Omental fat pad (tissue), 4 donors: ENCODE measurements around the gene GOLIM4. TPM values are rescaled to one million over a fixed set of nuclear protein-coding genes. Genes with fewer than 3 reads are reported as not detected.

Experiments
- ATAC-seq: fragments of 150-250 bp; one replicate; pipeline ENCODE4 v1.9.1; 2016; ENCODE audit warnings: mild to moderate bottlenecking, moderate library complexity; ENCODE audit not compliant: low FRiP score
- DNase-seq: peaks from one replicate; pipeline ENCODE4 v3.0.0-alpha.2; 2019; ENCODE audit warnings: low spot score
- total RNA-seq, 4 donors: library from RNA; depleted of rRNA; stranded (reverse); fragments of >200 nt; gene quantifications; one replicate each; pipeline ENCODE4 v1.1.0, GENCODE V29; 2016
- TF ChIP-seq, protein P1 (sequence below), 3 donors: fragments of 450-650 bp; IDR thresholded peaks; one replicate each; pipeline ENCODE4 v1.5.1; 2016 to 2017; ENCODE audit warnings: antibody characterized with exemption in 3 of 3, mild to moderate bottlenecking in 3 of 3, moderate library complexity in 2 of 3

GOLIM4 gene
- total RNA-seq, 4 donors from 2014 or later: 30.3 to 46.2 (median 34.8) TPM

DNA sequence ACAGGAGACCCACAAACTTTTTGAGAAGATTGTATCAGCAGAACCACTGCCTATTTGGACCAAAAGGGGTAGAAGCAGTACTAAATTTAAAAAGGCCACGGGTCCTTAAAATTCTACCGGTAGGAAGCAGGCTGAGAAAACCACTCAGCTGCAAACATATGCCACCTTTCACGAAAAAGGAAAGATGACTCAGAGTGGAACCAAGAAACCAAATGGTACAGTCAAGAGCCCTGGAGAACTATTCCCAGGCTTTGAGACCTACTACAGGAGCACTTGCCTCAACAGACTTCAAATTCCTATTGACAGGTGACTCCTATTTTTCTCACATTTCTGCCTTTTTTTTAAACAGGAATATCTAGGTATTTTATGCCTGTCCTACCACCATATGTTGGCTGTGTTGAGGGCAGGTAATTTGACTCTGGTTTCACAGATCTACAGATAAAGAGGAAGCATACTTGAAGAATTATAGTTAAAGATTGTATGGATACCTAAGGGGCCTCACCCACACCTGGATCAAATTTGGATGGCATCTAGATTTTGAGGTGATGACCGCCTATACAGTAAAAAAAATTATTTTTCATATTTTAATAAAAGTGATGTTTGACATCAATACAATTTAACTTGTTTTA, 10.1 kb downstream of the GOLIM4 start:
- TF ChIP-seq, protein P1, sequence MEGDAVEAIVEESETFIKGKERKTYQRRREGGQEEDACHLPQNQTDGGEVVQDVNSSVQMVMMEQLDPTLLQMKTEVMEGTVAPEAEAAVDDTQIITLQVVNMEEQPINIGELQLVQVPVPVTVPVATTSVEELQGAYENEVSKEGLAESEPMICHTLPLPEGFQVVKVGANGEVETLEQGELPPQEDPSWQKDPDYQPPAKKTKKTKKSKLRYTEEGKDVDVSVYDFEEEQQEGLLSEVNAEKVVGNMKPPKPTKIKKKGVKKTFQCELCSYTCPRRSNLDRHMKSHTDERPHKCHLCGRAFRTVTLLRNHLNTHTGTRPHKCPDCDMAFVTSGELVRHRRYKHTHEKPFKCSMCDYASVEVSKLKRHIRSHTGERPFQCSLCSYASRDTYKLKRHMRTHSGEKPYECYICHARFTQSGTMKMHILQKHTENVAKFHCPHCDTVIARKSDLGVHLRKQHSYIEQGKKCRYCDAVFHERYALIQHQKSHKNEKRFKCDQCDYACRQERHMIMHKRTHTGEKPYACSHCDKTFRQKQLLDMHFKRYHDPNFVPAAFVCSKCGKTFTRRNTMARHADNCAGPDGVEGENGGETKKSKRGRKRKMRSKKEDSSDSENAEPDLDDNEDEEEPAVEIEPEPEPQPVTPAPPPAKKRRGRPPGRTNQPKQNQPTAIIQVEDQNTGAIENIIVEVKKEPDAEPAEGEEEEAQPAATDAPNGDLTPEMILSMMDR (IDR thresholded peaks at IDR 0.05): no peak
- no peak for ATAC-seq

DNA sequence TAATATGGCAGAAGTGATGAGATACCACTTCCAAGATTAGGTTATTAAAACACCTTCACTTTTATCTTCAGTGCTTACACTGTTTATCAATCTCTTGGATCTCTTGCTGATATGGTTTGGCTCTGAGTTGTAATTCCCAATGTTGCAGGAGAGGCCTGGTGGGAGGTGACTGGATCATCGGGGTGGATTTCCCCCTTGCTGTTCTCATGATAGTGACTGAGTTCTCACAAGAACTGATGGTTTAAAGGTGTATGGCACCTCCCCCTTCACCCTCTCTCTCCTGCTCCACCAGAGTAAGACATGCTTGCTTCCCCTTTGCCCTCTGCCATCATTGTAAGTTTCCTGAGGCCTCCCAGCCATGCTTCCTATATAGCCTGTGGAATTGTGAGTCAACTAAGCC, 11.8 kb downstream of the GOLIM4 start:
- no peak for ATAC-seq
- TF ChIP-seq, protein P1 (IDR thresholded peaks at IDR 0.05): no peak
- DNase-seq: no peak

More for the DNA sequence above, 10.1 kb downstream of the GOLIM4 start:
- DNase-seq: no peak

DNA sequence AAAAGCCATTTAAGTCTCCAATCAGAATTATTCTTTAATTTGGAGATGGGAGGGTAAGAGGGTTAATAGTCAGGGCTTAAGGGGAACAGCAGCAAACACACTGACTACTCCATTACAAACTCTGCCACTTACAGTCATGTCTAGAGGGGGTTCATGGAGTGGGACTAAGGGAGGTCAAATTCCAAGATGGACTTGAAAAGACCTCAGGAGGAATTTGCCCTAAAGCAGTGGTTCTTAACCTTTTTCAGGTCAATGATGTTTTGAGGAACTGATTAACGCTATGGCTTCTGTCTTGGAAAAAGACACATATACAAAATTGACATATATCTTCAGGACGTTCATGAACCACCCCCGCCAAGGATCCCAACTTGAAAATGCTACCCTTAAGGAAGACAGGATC, 13.9 kb downstream of the GOLIM4 start:
- no peak for ATAC-seq
- no peak for DNase-seq
- TF ChIP-seq, protein P1 (IDR thresholded peaks at IDR 0.05): no peak

DNA sequence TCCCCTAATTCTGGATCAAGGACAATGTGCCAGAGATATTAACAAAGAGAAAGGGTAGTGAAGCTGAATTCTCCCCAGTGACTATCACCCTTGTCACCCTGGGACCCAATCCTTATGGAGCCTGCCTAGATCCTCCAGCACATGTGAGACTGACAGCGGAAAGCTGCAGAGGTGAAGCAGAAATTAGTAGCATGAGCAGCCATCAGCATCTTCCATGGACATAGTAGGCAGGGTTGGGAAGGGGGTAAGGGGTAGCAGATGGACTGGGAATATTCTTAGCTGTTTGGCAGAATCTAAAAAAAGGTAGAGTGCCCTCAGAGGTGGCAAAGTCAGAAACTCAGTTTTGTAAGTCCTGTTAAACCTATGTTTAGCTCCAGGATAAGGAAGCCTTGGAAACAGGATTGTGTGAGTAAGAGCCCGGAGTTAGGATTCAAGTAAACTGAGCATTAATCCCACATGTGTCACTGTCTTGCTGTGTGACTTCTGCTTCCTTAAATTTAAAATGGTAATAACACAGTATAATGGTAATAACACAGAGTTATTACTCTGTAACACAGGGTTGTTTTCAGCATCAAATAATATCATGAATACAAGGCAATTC, 14.5 kb downstream of the GOLIM4 start:
- DNase-seq (no peak), ATAC-seq (no peak)
- TF ChIP-seq, protein P1 (IDR thresholded peaks at IDR 0.05): no peak

DNA sequence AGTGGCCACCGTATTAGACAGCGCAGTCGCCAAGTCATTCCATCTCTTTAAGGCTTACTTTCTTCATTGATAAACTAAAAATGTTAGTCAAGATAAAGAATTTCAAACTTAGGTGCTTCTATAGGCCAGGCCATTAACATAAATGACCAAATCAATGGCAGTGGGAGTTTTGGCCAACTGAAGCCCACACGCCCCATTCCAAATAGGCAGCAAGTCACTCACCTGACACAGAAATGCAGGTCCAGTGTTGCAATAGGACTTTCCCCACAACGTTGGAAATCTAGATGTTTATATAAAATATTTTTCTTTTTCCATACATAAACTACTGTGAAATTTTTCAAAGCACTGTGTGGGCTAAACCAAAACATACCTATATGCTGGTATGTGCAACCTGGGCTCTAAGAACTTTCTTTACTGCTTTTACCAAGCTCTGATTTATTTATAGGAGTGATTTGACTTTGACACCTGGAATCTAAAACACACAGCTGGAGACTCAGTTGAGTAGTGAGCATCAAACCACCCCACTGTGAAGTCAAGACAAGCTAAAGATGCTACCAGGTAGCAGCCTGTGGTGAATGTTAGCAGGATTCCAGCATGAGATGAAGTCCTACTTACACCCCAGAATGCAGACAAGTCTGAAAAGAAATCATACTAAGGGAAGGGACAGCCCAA, 15.1 kb downstream of the GOLIM4 start:
- DNase-seq (no peak), ATAC-seq (no peak)
- TF ChIP-seq, protein P1 (IDR thresholded peaks at IDR 0.05): no peak

DNA sequence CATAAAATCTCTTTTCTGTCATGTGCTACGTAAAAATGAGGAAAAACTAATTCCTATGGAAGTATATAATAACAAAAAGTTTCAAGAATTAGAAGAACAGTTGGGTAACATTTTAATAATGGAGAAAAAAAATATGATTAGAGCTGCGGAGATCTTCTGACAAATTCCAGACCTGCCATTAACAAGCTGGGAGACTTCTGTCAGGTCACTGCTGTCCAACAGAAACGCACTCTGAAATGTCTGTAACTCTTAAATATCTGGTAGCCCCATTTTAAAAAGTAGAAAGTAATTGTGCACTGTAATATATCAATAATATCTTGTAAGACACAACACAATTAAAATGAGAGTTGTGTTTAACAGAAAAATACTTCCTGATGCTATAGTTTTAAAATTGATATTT, 15.7 kb downstream of the GOLIM4 start:
- ATAC-seq (no peak), DNase-seq (no peak)
- TF ChIP-seq, protein P1 (IDR thresholded peaks at IDR 0.05): no peak
